Sigmoid colon (tissue), 4 donors: ENCODE measurements around the gene KLHL3.

Experiments
- EP300 ChIP-seq, 4 donors: sonication (generic); formaldehyde crosslinking; IDR thresholded peaks; one replicate each; pipeline ENCODE4 v1.6.1; 2017; ENCODE audit warnings: antibody characterized with exemption in 4 of 4
- POLR2A ChIP-seq, 2 donors: fragments of 450-650 bp; IDR thresholded peaks; one replicate each; pipeline ENCODE4 v1.6.1; 2016; ENCODE audit warnings: antibody characterized with exemption in 2 of 2, mild to moderate bottlenecking in 2 of 2, moderate library complexity in 2 of 2
- TF ChIP-seq, protein P1 (sequence below), 4 experiments: fragments of 450-650 bp in 3 of 4; fragments of 200-600 bp in 1 of 4; IDR thresholded peaks; one replicate each; pipeline ENCODE4 v1.5.1; 2016 to 2019; ENCODE audit warnings: antibody characterized with exemption in 4 of 4, mild to moderate bottlenecking in 3 of 4, moderate library complexity in 2 of 4

DNA sequence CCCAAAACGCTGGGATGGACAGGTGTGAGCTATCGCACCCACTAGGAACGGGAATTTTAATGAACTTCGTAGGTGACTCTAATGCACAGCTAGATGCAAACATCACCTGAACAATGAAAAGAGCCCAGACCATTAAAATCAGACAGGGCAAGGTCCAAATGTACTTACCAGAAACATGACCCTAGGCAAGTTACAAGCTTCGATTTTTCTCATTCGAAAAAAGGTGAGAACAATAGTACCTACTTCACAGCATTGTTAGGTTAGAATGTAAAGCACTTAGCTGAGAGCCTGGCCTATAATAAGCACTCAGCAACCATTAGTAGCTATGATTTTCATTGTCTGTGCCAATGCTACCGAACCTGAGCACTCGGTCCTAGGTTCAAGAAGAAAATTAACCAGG lies 5.8 kb upstream of the KLHL3 start:
- TF ChIP-seq, protein P1, sequence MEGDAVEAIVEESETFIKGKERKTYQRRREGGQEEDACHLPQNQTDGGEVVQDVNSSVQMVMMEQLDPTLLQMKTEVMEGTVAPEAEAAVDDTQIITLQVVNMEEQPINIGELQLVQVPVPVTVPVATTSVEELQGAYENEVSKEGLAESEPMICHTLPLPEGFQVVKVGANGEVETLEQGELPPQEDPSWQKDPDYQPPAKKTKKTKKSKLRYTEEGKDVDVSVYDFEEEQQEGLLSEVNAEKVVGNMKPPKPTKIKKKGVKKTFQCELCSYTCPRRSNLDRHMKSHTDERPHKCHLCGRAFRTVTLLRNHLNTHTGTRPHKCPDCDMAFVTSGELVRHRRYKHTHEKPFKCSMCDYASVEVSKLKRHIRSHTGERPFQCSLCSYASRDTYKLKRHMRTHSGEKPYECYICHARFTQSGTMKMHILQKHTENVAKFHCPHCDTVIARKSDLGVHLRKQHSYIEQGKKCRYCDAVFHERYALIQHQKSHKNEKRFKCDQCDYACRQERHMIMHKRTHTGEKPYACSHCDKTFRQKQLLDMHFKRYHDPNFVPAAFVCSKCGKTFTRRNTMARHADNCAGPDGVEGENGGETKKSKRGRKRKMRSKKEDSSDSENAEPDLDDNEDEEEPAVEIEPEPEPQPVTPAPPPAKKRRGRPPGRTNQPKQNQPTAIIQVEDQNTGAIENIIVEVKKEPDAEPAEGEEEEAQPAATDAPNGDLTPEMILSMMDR (IDR thresholded peaks at IDR 0.05): no peak
- TF ChIP-seq POLR2A (IDR thresholded peaks at IDR 0.05): no peak
- no peak for TF ChIP-seq EP300 (IDR thresholded peaks at IDR 0.05)
